ENCODE data around the gene NEK2. TPM values are rescaled to one million over a fixed set of nuclear protein-coding genes. Genes with fewer than 3 reads are reported as not detected.
A peak's percentile ranks its signal among the peaks of the same experiment; 100 is the strongest.

NEK2 gene
- total and polyA plus RNA-seq, 2 of the 13 experiments (the other 11 are each of a cell fraction or from before 2014, with no cell fraction given) = 10.9 to 40.8 TPM

GRCh38 chr1:211667065-211667617 lies 8.3 kb downstream of the NEK2 start (continued):
- TF ChIP-seq ZNF318 (CRISPR knock-in tag; IDR thresholded peaks at IDR 0.05) (no peak), AKAP8 (CRISPR knock-in tag; IDR thresholded peaks at IDR 0.05) (no peak), ZNF589 (CRISPR knock-in tag; conservative IDR thresholded peaks at IDR 0.05) (no peak), ZNF7 (CRISPR knock-in tag; IDR thresholded peaks at IDR 0.05) (no peak), ATRX (CRISPR knock-in tag; IDR thresholded peaks at IDR 0.05; ENCODE audit: borderline replicate concordance) (no peak), NFAT5 (CRISPR knock-in tag; IDR thresholded peaks at IDR 0.05) (no peak), CAMTA2 (CRISPR knock-in tag; IDR thresholded peaks at IDR 0.05; ENCODE audit: borderline replicate concordance) (no peak), ZBTB14 (CRISPR knock-in tag; IDR thresholded peaks at IDR 0.05) (no peak), ZNF180 (CRISPR knock-in tag; IDR thresholded peaks at IDR 0.05; ENCODE audit: borderline replicate concordance, low read depth) (no peak), RBM39 (IDR thresholded peaks at IDR 0.05; ENCODE audit: low read depth, low read length, poor library complexity, severe bottlenecking) (no peak), SAFB2 (CRISPR knock-in tag; IDR thresholded peaks at IDR 0.05; ENCODE audit: borderline replicate concordance, low read depth) (no peak), DNMT3B (CRISPR knock-in tag; conservative IDR thresholded peaks at IDR 0.05) (no peak), THRA (CRISPR knock-in tag; IDR thresholded peaks at IDR 0.05; ENCODE audit: borderline replicate concordance) (peak; percentile 86)

Data from HepG2 (cell line).